MM.1S (cell line): ENCODE data around the gene TBC1D19.

Experiments used
- EZH2 ChIP-seq: fragments of 300-600 bp; sonication (generic); optimal IDR thresholded peaks from 2 replicates; pipeline ENCODE3; 2017; ENCODE audit warnings: low read depth, mild to moderate bottlenecking, antibody characterized with exemption, low read length, mixed read lengths
- EZH2phosphoT487 ChIP-seq: fragments of 300-600 bp; sonication (generic); IDR thresholded peaks from 2 replicates; pipeline ENCODE4 v1.6.1; 2018; ENCODE audit warnings: antibody characterized with exemption, low read length

GRCh38 chr4:26723216-26723615, 139.3 kb downstream of the TBC1D19 start:
- no peak for TF ChIP-seq EZH2
- no peak for TF ChIP-seq EZH2phosphoT487
